HG03066 (cell line): ENCODE data around the gene MEF2D.

Source experiments
- ATAC-seq: cut with Tn5 transposase; IDR thresholded peaks from one replicate; pipeline ENCODE4 v1.9.1; 2021; ENCODE audit warnings: low read depth; ENCODE audit not compliant: unreplicated experiment

Gene MEF2D

GRCh38 chr1:156500543-156500792 lies at the start of gene MEF2D:
MEF2D (minus strand) TSS chr1:156500775; CDS start chr1:156483292, 17,483 bp downstream.
- no peak for ATAC-seq

- no peak for ATAC-seq
These were observed 49.8 kb upstream of the MEF2D start for GRCh38 chr1:156550346-156550745.

GRCh38 chr1:156549831-156550230 lies 49.3 kb upstream of the MEF2D start:
- no peak for ATAC-seq

- no peak for ATAC-seq
These were observed 48.8 kb upstream of the MEF2D start for GRCh38 chr1:156549390-156549789.

- no peak for ATAC-seq
These were observed 47.4 kb upstream of the MEF2D start for GRCh38 chr1:156547982-156548381.

GRCh38 chr1:156547434-156547833 lies 46.9 kb upstream of the MEF2D start:
- no peak for ATAC-seq

- ATAC-seq, result no peak
These were observed 45.7 kb upstream of the MEF2D start for GRCh38 chr1:156546267-156546666.

GRCh38 chr1:156544592-156545102 lies 44.1 kb upstream of the MEF2D start:
- no peak for ATAC-seq

- ATAC-seq, result no peak
These were observed 42.5 kb upstream of the MEF2D start for GRCh38 chr1:156543066-156543465.

- no peak for ATAC-seq
These were observed 40.4 kb upstream of the MEF2D start for GRCh38 chr1:156540955-156541354.

GRCh38 chr1:156539818-156540355 lies 39.3 kb upstream of the MEF2D start:
- ATAC-seq, result no peak

GRCh38 chr1:156538711-156539440 lies 38.3 kb upstream of the MEF2D start:
- ATAC-seq, result no peak

GRCh38 chr1:156537027-156537426 lies 36.5 kb upstream of the MEF2D start:
- no peak for ATAC-seq

- no peak for ATAC-seq
These were observed 34.0 kb upstream of the MEF2D start for GRCh38 chr1:156534424-156535060.

GRCh38 chr1:156533568-156534220 lies 33.1 kb upstream of the MEF2D start:
- ATAC-seq, result no peak

- ATAC-seq, result no peak
These were observed 31.8 kb upstream of the MEF2D start for GRCh38 chr1:156532374-156532773.

- no peak for ATAC-seq
These were observed 29.4 kb upstream of the MEF2D start for GRCh38 chr1:156530006-156530405.

GRCh38 chr1:156528875-156529425 lies 28.4 kb upstream of the MEF2D start:
- ATAC-seq, result no peak

GRCh38 chr1:156528231-156528630 lies 27.7 kb upstream of the MEF2D start:
- no peak for ATAC-seq

GRCh38 chr1:156527584-156527983 lies 27.0 kb upstream of the MEF2D start:
- ATAC-seq, result no peak

GRCh38 chr1:156525856-156526489 lies 25.4 kb upstream of the MEF2D start:
- ATAC-seq, result no peak
